ENCODE data around the gene NSD1. TPM values are rescaled to one million over a fixed set of nuclear protein-coding genes. Genes with fewer than 3 reads are reported as not detected.
A peak's percentile ranks its signal among the peaks of the same experiment; 100 is the strongest.

NSD1 gene
- total and polyA plus RNA-seq, 2 of the 4 experiments (the other 2 are of a cell fraction) = 7.7 to 31.0 TPM

- H3K14ac ChIP-seq (replicated peaks; ENCODE audit: low read depth, low read length) = no peak overlapping the region
- no peaks in the 10 kb centered on the region for H3K79me1 ChIP-seq (ENCODE audit: low read depth in 1 of 2, low read length in 2 of 2)
- no peak overlapping the region for H4K5ac ChIP-seq (ENCODE audit: low read depth, low read length)
- peaks cover 4% of the 10 kb centered on the region for H3K4me1 ChIP-seq (ENCODE audit: control insufficient read depth, insufficient read depth, low read length)
- H3K56ac ChIP-seq (ENCODE audit: extremely low read depth, insufficient read depth, low read length) = no peak overlapping the region
- no peaks in the 10 kb centered on the region for H4K20me1 ChIP-seq (ENCODE audit: insufficient read depth, low read length)
- H2AFZ ChIP-seq (replicated peaks; ENCODE audit: low read length, poor library complexity) = peak overlapping the region; percentile 51
- no peak for ATAC-seq (ENCODE audit: low read depth)
- no peak overlapping the region for H3K4me2 ChIP-seq (ENCODE audit: low read depth, low read length)
- no peak overlapping the region for H4K91ac ChIP-seq (ENCODE audit: insufficient read depth, low read depth, low read length)
- no peak overlapping the region for H3K9ac ChIP-seq (ENCODE audit: low read depth, low read length)
- no peak overlapping the region for H2BK120ac ChIP-seq (ENCODE audit: low read depth, low read length)
- no peak overlapping the region for H2AK9ac ChIP-seq (replicated peaks; ENCODE audit: low read depth, low read length, poor library complexity)
- TF ChIP-seq RCOR1 (IDR thresholded peaks at IDR 0.05; ENCODE audit: insufficient replicate concordance, low read length) (no peak), CHD1 (IDR thresholded peaks at IDR 0.05; ENCODE audit: low read depth, low read length) (no peak), CEBPB (IDR thresholded peaks at IDR 0.05; ENCODE audit: low read depth, low read length) (no peak), FOS (IDR thresholded peaks at IDR 0.05; ENCODE audit: low read depth, low read length) (no peak), MAFK (IDR thresholded peaks at IDR 0.05; ENCODE audit: low read depth, low read length) (no peak), POLR2A (IDR thresholded peaks at IDR 0.05; ENCODE audit: low read depth, low read length) (no peak), MXI1 (IDR thresholded peaks at IDR 0.05; ENCODE audit: borderline replicate concordance, low read depth, low read length) (no peak), ELK1 (IDR thresholded peaks at IDR 0.05; ENCODE audit: borderline replicate concordance, low read depth, low read length) (no peak), RFX5 (IDR thresholded peaks at IDR 0.05; ENCODE audit: low read depth, low read length) (no peak), NFE2L2 (IDR thresholded peaks at IDR 0.05; ENCODE audit: low read depth, low read length) (no peak), RAD21 (IDR thresholded peaks at IDR 0.05; ENCODE audit: low read length) (no peak), MAZ (IDR thresholded peaks at IDR 0.05; ENCODE audit: borderline replicate concordance, low read depth, low read length) (no peak), CTCF (conservative IDR thresholded peaks at IDR 0.05; ENCODE audit: low read depth, low read length) (no peak)
- H3K27me3 ChIP-seq (ENCODE audit: control insufficient read depth, insufficient read depth, low read length) = no peaks in the 10 kb centered on the region
- H3K4me3 ChIP-seq (ENCODE audit: insufficient read depth, low read depth, low read length) = no peak overlapping the region
- H3K18ac ChIP-seq (ENCODE audit: low read depth, low read length) = no peak overlapping the region
- dilution Hi-C loops (cut with HindIII; ENCODE audit: low sequenced_read_pairs, unreplicated experiment) = no loop called here
- intact Hi-C loops (cut with micrococcal nuclease) = no loop called here
- H2BK15ac ChIP-seq (ENCODE audit: low read depth, low read length) = no peak overlapping the region
- no peaks in the 10 kb centered on the region for H3K36me3 ChIP-seq (ENCODE audit: control insufficient read depth, insufficient read depth, low read length)
- no peaks in the 10 kb centered on the region for H3K9me3 ChIP-seq (ENCODE audit: control insufficient read depth, insufficient read depth, low read length)
- no peak overlapping the region for H2BK5ac ChIP-seq (ENCODE audit: low read depth, low read length, poor library complexity, severe bottlenecking)
- no peak overlapping the region for H4K8ac ChIP-seq (ENCODE audit: low read depth in 2 of 2, low read length in 2 of 2)
- H3K4ac ChIP-seq (ENCODE audit: low read depth, low read length) = no peak overlapping the region
- H2AK5ac ChIP-seq (ENCODE audit: low read depth, low read length) = no peak overlapping the region
- H2BK20ac ChIP-seq (ENCODE audit: low read depth, low read length) = no peak overlapping the region
- no TSS peak for BruUV-seq (replicated peaks)
- in situ Hi-C loops (cut with MboI; ENCODE audit: low sequenced_read_pairs) = no loop called here
- H3K9me1 ChIP-seq (ENCODE audit: insufficient read depth, low read length) = peaks cover 19% of the 10 kb centered on the region
- POLR2A ChIA-PET (ENCODE audit: unreplicated experiment) = no interaction called here
- CTCF ChIA-PET = no interaction called here
- no peak overlapping the region for H3K23ac ChIP-seq (ENCODE audit: low read depth, low read length)
- no peak for DNase-seq
- no peak overlapping the region for H3K27ac ChIP-seq (ENCODE audit: insufficient read depth, low read length)
- no CpG with 5 or more reads among the region's 1 CpG for WGBS, 2 experiments (ENCODE audit: extremely low coverage in 2 of 2, insufficient read length in 1 of 2)
Measured at GRCh38 chr5:177126771-177127170, 6.8 kb upstream of the NSD1 start.

Measured in IMR-90 (cell line).